Liver (tissue), 9 donors: ENCODE measurements around the gene PPP2R2D. TPM values are rescaled to one million over a fixed set of nuclear protein-coding genes. Genes with fewer than 3 reads are reported as not detected.

Source experiments
- DNase-seq: peaks from one replicate; pipeline ENCODE4 v3.0.0-alpha.2; 2017; ENCODE audit warnings: low spot score
- H3K27ac ChIP-seq, 2 donors: one replicate each; pipeline ENCODE4 v1.7.0; 2013; ENCODE audit warnings: inconsistent platforms in 2 of 2, low read length in 2 of 2, control low read depth in 1 of 2, low read depth in 1 of 2, mild to moderate bottlenecking in 1 of 2
- H3K27me3 ChIP-seq, 4 donors: one replicate each; pipeline versions ENCODE4 v1.6.1 to v1.7.0; 2013; ENCODE audit warnings: low read length in 3 of 4, inconsistent platforms in 1 of 4, mild to moderate bottlenecking in 1 of 4, moderate library complexity in 1 of 4; ENCODE audit not compliant: control insufficient read depth in 4 of 4, insufficient read depth in 4 of 4
- H3K36me3 ChIP-seq, 4 donors: one replicate each; pipeline versions ENCODE4 v1.6.1 to v1.7.0; 2013; ENCODE audit warnings: low read length in 3 of 4, mild to moderate bottlenecking in 3 of 4, low read depth in 1 of 4, moderate library complexity in 1 of 4; ENCODE audit not compliant: control insufficient read depth in 4 of 4, insufficient read depth in 3 of 4
- H3K4me1 ChIP-seq, 4 donors: one replicate each; pipeline versions ENCODE4 v1.6.1 to v1.7.0; 2013; ENCODE audit warnings: low read length in 3 of 4, mild to moderate bottlenecking in 3 of 4, moderate library complexity in 1 of 4; ENCODE audit not compliant: control insufficient read depth in 4 of 4, insufficient read depth in 4 of 4
- H3K4me3 ChIP-seq, 3 donors: one replicate each; pipeline versions ENCODE4 v1.6.1 to v1.7.0; 2013; ENCODE audit warnings: low read length in 3 of 3, control low read depth in 1 of 3, low read depth in 1 of 3, mild to moderate bottlenecking in 1 of 3
- H3K9ac ChIP-seq, 2 donors: one replicate each; pipeline ENCODE4 v1.7.0; 2013; ENCODE audit warnings: low read length in 2 of 2, mild to moderate bottlenecking in 2 of 2, moderate library complexity in 2 of 2, control low read depth in 1 of 2, low read depth in 1 of 2
- H3K9me3 ChIP-seq, 4 donors: one replicate each; pipeline versions ENCODE4 v1.6.1 to v1.7.0; 2013; ENCODE audit warnings: low read length in 3 of 4; ENCODE audit not compliant: control insufficient read depth in 4 of 4
- CTCF ChIP-seq: fragments of 150-350 bp; IDR thresholded peaks from 2 replicates; pipeline ENCODE4 v1.5.1; 2017; ENCODE audit warnings: improper control_type of control experiment, low read depth, low read length; ENCODE audit not compliant: missing input control
- EGR1 ChIP-seq, 2 donors: IDR thresholded peaks; 2 replicates each; pipeline ENCODE4 v1.6.1; 2016 to 2018; ENCODE audit warnings: antibody characterized with exemption in 2 of 2, low read depth in 2 of 2
- FOXA1 ChIP-seq: IDR thresholded peaks from 2 replicates; pipeline ENCODE4 v1.6.1; 2016; ENCODE audit warnings: antibody characterized with exemption
- FOXA2 ChIP-seq: IDR thresholded peaks from 2 replicates; pipeline ENCODE4 v1.6.1; 2016; ENCODE audit warnings: antibody characterized with exemption
- GABPA ChIP-seq, 2 donors: IDR thresholded peaks in 1 of 2; conservative IDR thresholded peaks in 1 of 2; 2 replicates each; pipeline ENCODE4 v1.6.1; 2016; ENCODE audit warnings: antibody characterized with exemption in 2 of 2, mild to moderate bottlenecking in 1 of 2, moderate library complexity in 1 of 2
- HNF4A ChIP-seq, 2 donors: conservative IDR thresholded peaks; 2 replicates each; pipeline ENCODE4 v1.6.1; 2016; ENCODE audit warnings: antibody characterized with exemption in 2 of 2, mild to moderate bottlenecking in 2 of 2
- HNF4G ChIP-seq: IDR thresholded peaks from 2 replicates; pipeline ENCODE4 v1.6.1; 2016; ENCODE audit warnings: antibody characterized with exemption
- JUND ChIP-seq, 2 donors: IDR thresholded peaks; 2 replicates each; pipeline ENCODE4 v1.6.1; 2016; ENCODE audit warnings: antibody characterized with exemption in 2 of 2
- NR2F2 ChIP-seq: IDR thresholded peaks from 2 replicates; pipeline ENCODE4 v1.6.1; 2016; ENCODE audit warnings: antibody characterized with exemption
- RAD21 ChIP-seq, 2 donors: IDR thresholded peaks; 2 replicates each; pipeline ENCODE4 v1.6.1; 2016; ENCODE audit warnings: antibody characterized with exemption in 2 of 2, mild to moderate bottlenecking in 2 of 2
- REST ChIP-seq: IDR thresholded peaks from 2 replicates; pipeline ENCODE4 v1.6.1; 2016; ENCODE audit warnings: antibody characterized with exemption, mild to moderate bottlenecking
- RXRA ChIP-seq, 2 donors: IDR thresholded peaks; 2 replicates each; pipeline ENCODE4 v1.6.1; 2017 to 2018; ENCODE audit warnings: antibody characterized with exemption in 2 of 2, mild to moderate bottlenecking in 1 of 2
- SP1 ChIP-seq: IDR thresholded peaks from 2 replicates; pipeline ENCODE4 v1.6.1; 2018; ENCODE audit warnings: antibody characterized with exemption, mild to moderate bottlenecking
- TAF1 ChIP-seq: conservative IDR thresholded peaks from 2 replicates; pipeline ENCODE4 v1.6.1; 2016; ENCODE audit warnings: antibody characterized with exemption, mild to moderate bottlenecking
- YY1 ChIP-seq: IDR thresholded peaks from 2 replicates; pipeline ENCODE4 v1.6.1; 2016; ENCODE audit warnings: antibody characterized with exemption, mild to moderate bottlenecking
- ZBTB33 ChIP-seq: IDR thresholded peaks from 2 replicates; pipeline ENCODE4 v1.6.1; 2016; ENCODE audit warnings: antibody characterized with exemption
- WGBS: extraction: QIAGEN DNeasy Blood & Tissue Kit; methylation state at CpG from one replicate; pipeline ENCODE4 v1.1.7; 2013; 5-methylcytosine and 5-hydroxymethylcytosine counted together
- polyA plus RNA-seq, 2 donors: library from polyadenylated mRNA; stranded (reverse) in 1 of 2; unstranded in 1 of 2; fragments of 200-250 nt in 1 of 2; fragments of >200 nt in 1 of 2; fragmentation: Nextera tagmentation in 1 of 2; extraction: Ambion mirVana in 1 of 2; gene quantifications; one replicate each; pipeline versions ENCODE4 v1.2.1 to v1.2.3, GENCODE V29; 2013 to 2015
- total RNA-seq, 2 donors: library from RNA; depleted of rRNA; stranded (reverse); fragments of >200 nt; gene quantifications; one replicate each; pipeline ENCODE4 v1.2.3, GENCODE V29; 2014
- TF ChIP-seq, protein P1 (sequence below): IDR thresholded peaks from 2 replicates; pipeline ENCODE4 v1.6.1; 2016; ENCODE audit warnings: antibody characterized with exemption
- TF ChIP-seq, protein P2 (sequence below): IDR thresholded peaks from 2 replicates; pipeline ENCODE4 v1.6.1; 2016; ENCODE audit warnings: antibody characterized with exemption
- donor health status: healthy.
- donor health status: healthy.
- donor health status: healthy.
- donor health status: healthy.
- donor health status: healthy.

PPP2R2D gene
- total and polyA plus RNA-seq, 4 donors = 5.9 to 20.5 (median 14.3) TPM

DNA sequence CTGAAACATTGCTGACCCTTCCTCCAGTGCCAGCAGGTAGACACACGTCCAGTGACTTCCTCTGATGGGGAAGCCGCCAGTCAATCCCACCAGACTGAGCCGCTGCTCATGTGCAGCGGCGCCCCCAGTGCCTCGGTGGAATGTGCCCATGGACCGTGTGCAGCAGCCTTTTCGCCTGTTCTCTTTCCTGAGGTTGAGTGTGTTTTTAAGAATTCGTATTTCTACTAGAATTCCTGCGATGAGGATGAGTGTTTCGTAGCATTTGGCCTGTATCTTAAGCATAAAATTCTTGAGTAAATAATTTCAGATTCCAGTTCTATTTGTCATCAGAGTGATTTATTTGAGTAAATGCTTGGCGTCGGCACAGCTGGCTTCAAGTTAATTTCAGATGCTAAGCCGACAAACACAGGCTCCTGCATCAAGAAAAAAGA is 45.5 kb downstream of the PPP2R2D start:
- no peak overlapping the region for H3K27ac ChIP-seq
- DNase-seq = no peak
- H3K9me3 ChIP-seq = no peaks in the 10 kb centered on the region
- no peaks in the 10 kb centered on the region for H3K27me3 ChIP-seq
- no peak overlapping the region for H3K4me3 ChIP-seq
- H3K4me1 ChIP-seq = no peaks in the 10 kb centered on the region
- TF ChIP-seq JUND (IDR thresholded peaks at IDR 0.05) = no peak
- TF ChIP-seq ZBTB33 = no peak
- TF ChIP-seq RAD21 (IDR thresholded peaks at IDR 0.05) = no peak
- no peak for TF ChIP-seq RXRA (IDR thresholded peaks at IDR 0.05)
- no peak for TF ChIP-seq EGR1 (IDR thresholded peaks at IDR 0.05; ENCODE audit: low read depth in 2 of 2)
- no peak for TF ChIP-seq SP1
- TF ChIP-seq REST = no peak
- no peak for TF ChIP-seq NR2F2
- TF ChIP-seq HNF4G = no peak
- TF ChIP-seq CTCF = no peak
- TF ChIP-seq FOXA1 = no peak
- no peak for TF ChIP-seq TAF1
- TF ChIP-seq YY1 = no peak
- no peak for TF ChIP-seq HNF4A (conservative IDR thresholded peaks at IDR 0.05)
- no peak for TF ChIP-seq FOXA2
- TF ChIP-seq, protein P1, sequence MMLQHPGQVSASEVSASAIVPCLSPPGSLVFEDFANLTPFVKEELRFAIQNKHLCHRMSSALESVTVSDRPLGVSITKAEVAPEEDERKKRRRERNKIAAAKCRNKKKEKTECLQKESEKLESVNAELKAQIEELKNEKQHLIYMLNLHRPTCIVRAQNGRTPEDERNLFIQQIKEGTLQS = no peak
- TF ChIP-seq, protein P2, sequence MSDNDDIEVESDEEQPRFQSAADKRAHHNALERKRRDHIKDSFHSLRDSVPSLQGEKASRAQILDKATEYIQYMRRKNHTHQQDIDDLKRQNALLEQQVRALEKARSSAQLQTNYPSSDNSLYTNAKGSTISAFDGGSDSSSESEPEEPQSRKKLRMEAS = no peak
- no peak for TF ChIP-seq GABPA (IDR thresholded peaks at IDR 0.05 in 1 of 2, conservative IDR thresholded peaks at IDR 0.05 in 1 of 2)
- peaks cover 7 to 65% (median 48%) of the 10 kb centered on the region in 4 donors for H3K36me3 ChIP-seq
- no peak overlapping the region for H3K9ac ChIP-seq
- 91% methylated on average over 14 of the region's 14 CpGs for WGBS
